IMR-90 (cell line): Measurements from ENCODE around the gene ENO4.

Experiments
- CEBPB ChIP-seq: IDR thresholded peaks from 2 replicates; pipeline ENCODE4 v1.6.1; 2012; ENCODE audit warnings: low read depth, low read length, improper control_type of control experiment
- CTCF ChIP-seq: conservative IDR thresholded peaks from 2 replicates; pipeline ENCODE4 v1.5.1; 2012; ENCODE audit warnings: mild to moderate bottlenecking, low read depth, low read length, improper control_type of control experiment
- ELK1 ChIP-seq: fragments of 150-350 bp; IDR thresholded peaks from 2 replicates; pipeline ENCODE4 v1.6.1; 2016; ENCODE audit warnings: low read depth, mild to moderate bottlenecking, low read length, moderate library complexity, borderline replicate concordance
- MAFK ChIP-seq: IDR thresholded peaks from 2 replicates; pipeline ENCODE4 v1.6.1; 2012; ENCODE audit warnings: low read depth, low read length, improper control_type of control experiment
- MAZ ChIP-seq: IDR thresholded peaks from 2 replicates; pipeline ENCODE4 v1.6.1; 2012; ENCODE audit warnings: low read depth, mild to moderate bottlenecking, low read length, improper control_type of control experiment, moderate library complexity, borderline replicate concordance
- MXI1 ChIP-seq: IDR thresholded peaks from 2 replicates; pipeline ENCODE4 v1.6.1; 2012; ENCODE audit warnings: low read depth, mild to moderate bottlenecking, low read length, moderate library complexity, borderline replicate concordance
- NFE2L2 ChIP-seq: fragments of 150-350 bp; IDR thresholded peaks from 2 replicates; pipeline ENCODE4 v1.6.1; 2016; ENCODE audit warnings: low read depth, mild to moderate bottlenecking, low read length
- POLR2A ChIP-seq: IDR thresholded peaks from 2 replicates; pipeline ENCODE4 v1.6.1; 2012; ENCODE audit warnings: mild to moderate bottlenecking, low read depth, low read length
- RAD21 ChIP-seq: IDR thresholded peaks from 2 replicates; pipeline ENCODE4 v1.6.1; 2012; ENCODE audit warnings: low read length, improper control_type of control experiment
- RFX5 ChIP-seq: IDR thresholded peaks from 2 replicates; pipeline ENCODE4 v1.8.0; 2012; ENCODE audit warnings: low read depth, mild to moderate bottlenecking, low read length, moderate library complexity
- SMC3 ChIP-seq: fragments of 150-350 bp; IDR thresholded peaks from 2 replicates; pipeline ENCODE4 v1.6.1; 2016; ENCODE audit warnings: low read depth, mild to moderate bottlenecking, antibody characterized with exemption, low read length, moderate library complexity
- TF ChIP-seq, protein P1 (sequence below): fragments of 150-350 bp; IDR thresholded peaks from 2 replicates; pipeline ENCODE4 v1.6.1; 2017; ENCODE audit warnings: mild to moderate bottlenecking, antibody characterized with exemption, low read length, low read depth

- TF ChIP-seq POLR2A (no peak), RFX5 (no peak), SMC3 (no peak), CTCF (no peak), RAD21 (no peak), ELK1 (no peak), CEBPB (no peak), MAZ (no peak), NFE2L2 (no peak), MXI1 (no peak), MAFK (no peak)
- TF ChIP-seq, protein P1, sequence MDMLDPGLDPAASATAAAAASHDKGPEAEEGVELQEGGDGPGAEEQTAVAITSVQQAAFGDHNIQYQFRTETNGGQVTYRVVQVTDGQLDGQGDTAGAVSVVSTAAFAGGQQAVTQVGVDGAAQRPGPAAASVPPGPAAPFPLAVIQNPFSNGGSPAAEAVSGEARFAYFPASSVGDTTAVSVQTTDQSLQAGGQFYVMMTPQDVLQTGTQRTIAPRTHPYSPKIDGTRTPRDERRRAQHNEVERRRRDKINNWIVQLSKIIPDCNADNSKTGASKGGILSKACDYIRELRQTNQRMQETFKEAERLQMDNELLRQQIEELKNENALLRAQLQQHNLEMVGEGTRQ: no peak
Measured at GRCh38 chr10:116800286-116800929, 48.9 kb upstream of the ENO4 start.
